Mesodermal cell (in vitro differentiated cells): Measurements from ENCODE around the gene VWA5B2. TPM values are rescaled to one million over a fixed set of nuclear protein-coding genes. Genes with fewer than 3 reads are reported as not detected.

ENCODE experiments used
- H3K27ac ChIP-seq: 2 replicates; pipeline ENCODE4 v1.7.0; 2013; ENCODE audit warnings: mild to moderate bottlenecking, low read depth, low read length, moderate library complexity; ENCODE audit not compliant: severe bottlenecking
- H3K36me3 ChIP-seq: 2 replicates; pipeline ENCODE4 v1.7.1; 2013; ENCODE audit warnings: mild to moderate bottlenecking, low read length, moderate library complexity; ENCODE audit not compliant: control insufficient read depth, insufficient read depth
- H3K4me1 ChIP-seq: one replicate; pipeline ENCODE4 v1.7.1; 2013; ENCODE audit warnings: mild to moderate bottlenecking, low read length; ENCODE audit not compliant: insufficient read depth, control insufficient read depth, poor library complexity, severe bottlenecking
- H3K4me3 ChIP-seq: 2 replicates; pipeline ENCODE4 v1.7.0; 2013; ENCODE audit warnings: low read length, control low read depth, mild to moderate bottlenecking; ENCODE audit not compliant: insufficient read depth, poor library complexity, severe bottlenecking; ENCODE audit errors: extremely low read depth
- H3K9me3 ChIP-seq: 2 replicates; pipeline ENCODE4 v1.7.1; 2013; ENCODE audit warnings: mild to moderate bottlenecking, low read length, moderate library complexity; ENCODE audit not compliant: control insufficient read depth
- whole genome bisulfite sequencing, 2 experiments: methylation state at CpG; one replicate each; pipeline ENCODE4 v1.1.5; 2013; ENCODE audit warnings: missing lambda C conversion rate in 2 of 2; ENCODE audit not compliant: insufficient coverage in 2 of 2; 5-methylcytosine and 5-hydroxymethylcytosine counted together
- polyA plus RNA-seq, 2 experiments: library from polyadenylated mRNA; stranded (reverse); fragments of 50-300 nt; gene quantifications; one replicate each; pipeline ENCODE4 v1.2.3, GENCODE V29; 2013

The VWA5B2 gene
- polyA plus RNA-seq (2013, experiment 1 of 2), result not detected
- not detected for polyA plus RNA-seq (2013, experiment 2 of 2)

DNA sequence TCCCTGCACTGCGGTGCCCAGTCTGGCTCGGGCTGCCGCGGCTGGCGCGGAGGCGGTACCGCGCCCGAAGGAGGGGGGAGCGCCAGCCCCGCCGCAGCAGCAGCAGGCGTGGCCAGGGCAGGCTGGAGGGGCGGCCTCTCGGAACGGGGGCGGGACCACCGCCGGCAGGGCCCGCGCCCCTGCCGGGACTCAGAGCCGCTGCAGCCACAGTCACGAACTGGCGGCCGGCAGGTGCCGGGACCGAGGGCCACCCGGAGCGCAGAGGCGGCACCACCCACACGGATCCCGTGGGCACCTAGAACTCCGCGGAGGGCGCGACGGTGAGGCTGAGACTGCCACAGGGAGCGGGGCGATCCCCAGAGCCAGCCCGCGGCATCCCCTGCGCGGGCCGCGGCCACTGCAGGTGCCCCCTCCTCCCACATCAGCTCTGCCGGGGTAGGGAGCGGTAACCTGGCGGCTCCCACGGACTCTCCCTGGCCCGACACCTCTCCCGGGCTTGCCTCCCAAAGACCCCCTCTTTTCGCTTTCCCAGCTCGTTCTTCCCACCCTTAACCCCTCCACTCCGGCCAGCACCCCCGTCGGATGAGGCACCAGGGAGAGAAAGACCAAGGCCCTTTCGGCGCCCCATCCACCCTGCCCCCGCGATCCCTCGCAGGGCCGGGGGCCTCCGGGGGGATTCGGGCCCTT is at the start of gene VWA5B2:
Gene VWA5B2, plus strand, starts transcription at position 192 of the 687 bp plus-strand sequence. CDS start 944 bp downstream, outside the sequence.
- H3K4me3 ChIP-seq, result peak within 1 kb of the TSS; percentile 22
- no peak within 1 kb of the TSS for H3K27ac ChIP-seq
- H3K4me1 ChIP-seq, result peaks cover 5% of the 10 kb centered on the region
- 1 to 3% methylated on average over 54 to 62 of the region's 66 CpGs for WGBS, 2 experiments
- no peaks in the 10 kb centered on the region for H3K36me3 ChIP-seq
- H3K9me3 ChIP-seq, result no peaks in the 10 kb centered on the region

- Histone ChIP-seq H3K36me3 (peaks cover 84% of the 10 kb centered on the region), H3K27ac (peak overlapping the region; percentile 16), H3K9me3 (no peaks in the 10 kb centered on the region), H3K4me3 (no peak overlapping the region), H3K4me1 (peaks cover 50% of the 10 kb centered on the region)
- 94 to 100% methylated on average over 4 to 5 of the region's 6 CpGs for whole genome bisulfite sequencing, 2 experiments
Measured at GRCh38 chr3:184180165-184180564, 49.2 kb upstream of the VWA5B2 start.

- WGBS, 2 experiments, result 98% methylated on average over 5 to 8 of the region's 9 CpGs
- Histone ChIP-seq H3K4me3 (no peak overlapping the region), H3K9me3 (no peaks in the 10 kb centered on the region), H3K4me1 (peaks cover 54% of the 10 kb centered on the region), H3K27ac (no peak overlapping the region), H3K36me3 (peaks cover 81% of the 10 kb centered on the region)
Measured at GRCh38 chr3:184181596-184181995, 47.8 kb upstream of the VWA5B2 start.

- no peaks in the 10 kb centered on the region for H3K9me3 ChIP-seq
- H3K27ac ChIP-seq, result no peak overlapping the region
- no peak overlapping the region for H3K4me3 ChIP-seq
- H3K36me3 ChIP-seq, result peaks cover 79% of the 10 kb centered on the region
- peaks cover 46% of the 10 kb centered on the region for H3K4me1 ChIP-seq
- WGBS, 2 experiments, result 80 to 95% methylated on average over 2 to 3 of the region's 5 CpGs
Measured at GRCh38 chr3:184183679-184184078, 45.7 kb upstream of the VWA5B2 start.

- H3K9me3 ChIP-seq, result no peaks in the 10 kb centered on the region
- peak overlapping the region; percentile 98 for H3K27ac ChIP-seq
- peaks cover 36% of the 10 kb centered on the region for H3K4me1 ChIP-seq
- WGBS, 2 experiments, result 91 to 93% methylated on average over 9 to 15 of the region's 18 CpGs
- peak overlapping the region; percentile 86 for H3K4me3 ChIP-seq
- H3K36me3 ChIP-seq, result peaks cover 79% of the 10 kb centered on the region
Measured at GRCh38 chr3:184184546-184185230, 44.7 kb upstream of the VWA5B2 start.

- no peaks in the 10 kb centered on the region for H3K9me3 ChIP-seq
- peak overlapping the region; percentile 86 for H3K4me3 ChIP-seq
- peaks cover 79% of the 10 kb centered on the region for H3K36me3 ChIP-seq
- H3K27ac ChIP-seq, result peak overlapping the region; percentile 98
- H3K4me1 ChIP-seq, result peaks cover 27% of the 10 kb centered on the region
- WGBS, 2 experiments, result 1 to 2% methylated on average over 44 to 53 of the region's 55 CpGs
Measured at GRCh38 chr3:184185461-184186183, 43.8 kb upstream of the VWA5B2 start.

DNA sequence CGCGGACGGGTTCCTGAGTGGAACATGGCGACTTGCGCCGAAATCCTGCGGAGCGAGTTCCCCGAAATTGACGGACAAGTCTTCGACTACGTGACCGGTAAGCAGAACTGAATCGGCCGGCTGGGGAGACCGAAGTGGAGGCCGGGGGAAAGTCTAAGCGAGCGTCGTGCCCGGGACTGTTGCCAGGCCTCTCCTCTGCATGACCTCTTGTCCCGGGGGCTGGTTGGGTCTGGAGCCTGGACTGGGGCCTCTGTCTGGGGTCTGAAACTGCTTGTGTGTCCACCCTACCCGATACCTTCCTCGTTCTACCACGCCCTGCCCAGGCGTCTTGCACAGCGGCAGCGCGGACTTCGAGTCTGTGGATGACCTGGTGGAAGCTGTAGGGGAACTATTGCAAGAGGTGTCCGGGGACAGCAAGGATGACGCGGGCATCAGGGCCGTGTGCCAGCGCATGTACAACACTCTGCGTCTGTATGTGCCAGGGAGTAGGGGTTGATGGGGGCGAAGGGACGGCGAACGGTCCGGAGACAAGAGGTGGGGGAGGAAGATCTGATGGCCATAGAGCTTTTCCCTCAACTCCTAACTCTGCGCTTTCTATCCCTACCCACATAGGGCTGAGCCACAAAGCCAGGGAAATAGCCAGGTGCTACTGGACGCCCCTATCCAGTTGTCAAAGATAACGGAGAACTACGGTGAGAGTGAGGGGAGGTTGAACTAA is 43.0 kb upstream of the VWA5B2 start, which contains the start of gene ABCF3:
Gene ABCF3, plus strand, starts transcription at position 16 of the 718 bp plus-strand sequence. Its CDS starts 9 bp downstream, at position 25.
- peak within 1 kb of the TSS; percentile 98 for H3K27ac ChIP-seq
- no peaks in the 10 kb centered on the region for H3K9me3 ChIP-seq
- 0 to 3% methylated on average over 33 to 36 of the region's 45 CpGs for WGBS, 2 experiments
- H3K4me3 ChIP-seq, result peak within 1 kb of the TSS; percentile 86
- H3K4me1 ChIP-seq, result peaks cover 26% of the 10 kb centered on the region
- H3K36me3 ChIP-seq, result peaks cover 79% of the 10 kb centered on the region

GRCh38 chr3:184186902-184187207 is 42.5 kb upstream of the VWA5B2 start:
- Histone ChIP-seq H3K4me1 (peaks cover 24% of the 10 kb centered on the region), H3K36me3 (peaks cover 79% of the 10 kb centered on the region), H3K4me3 (peak overlapping the region; percentile 86), H3K9me3 (no peaks in the 10 kb centered on the region), H3K27ac (peak overlapping the region; percentile 67)
- WGBS, 2 experiments, result 8 to 40% methylated on average over 1 to 2 of the region's 3 CpGs

DNA sequence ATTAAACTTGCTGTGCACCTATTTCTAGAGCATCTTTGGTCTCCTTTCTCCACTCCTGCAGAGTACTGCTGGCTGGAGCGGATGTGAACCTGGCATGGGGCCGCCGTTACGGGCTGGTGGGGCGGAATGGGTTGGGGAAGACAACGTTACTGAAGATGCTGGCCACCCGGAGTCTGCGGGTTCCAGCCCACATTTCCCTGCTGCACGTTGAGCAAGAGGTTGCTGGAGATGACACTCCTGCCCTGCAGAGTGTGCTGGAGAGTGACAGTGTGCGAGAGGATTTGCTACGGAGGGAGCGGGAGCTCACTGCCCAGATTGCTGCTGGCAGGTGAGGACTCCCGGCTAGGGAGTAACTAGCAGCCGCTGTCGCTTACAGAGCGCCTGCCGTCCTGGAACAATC is 41.3 kb upstream of the VWA5B2 start:
- 94 to 98% methylated on average over 14 to 17 of the region's 17 CpGs for WGBS, 2 experiments
- H3K9me3 ChIP-seq, result no peaks in the 10 kb centered on the region

GRCh38 chr3:184189421-184189820 is 40.0 kb upstream of the VWA5B2 start:
- Histone ChIP-seq H3K36me3 (peaks cover 78% of the 10 kb centered on the region), H3K4me3 (no peak overlapping the region), H3K27ac (no peak overlapping the region), H3K4me1 (peaks cover 15% of the 10 kb centered on the region), H3K9me3 (no peaks in the 10 kb centered on the region)
- 95 to 100% methylated on average over 12 to 13 of the region's 13 CpGs for WGBS, 2 experiments

More for the DNA sequence above, 41.3 kb upstream of the VWA5B2 start:
- H3K4me3 ChIP-seq, result no peak overlapping the region
- H3K36me3 ChIP-seq, result peaks cover 79% of the 10 kb centered on the region
- peaks cover 23% of the 10 kb centered on the region for H3K4me1 ChIP-seq
- no peak overlapping the region for H3K27ac ChIP-seq
